ENCODE measurements around the gene TOM1L2. TPM values are rescaled to one million over a fixed set of nuclear protein-coding genes. Genes with fewer than 3 reads are reported as not detected.

TOM1L2 gene
- total RNA-seq, 1 experiment from 2014 or later = 32.0 TPM

DNA sequence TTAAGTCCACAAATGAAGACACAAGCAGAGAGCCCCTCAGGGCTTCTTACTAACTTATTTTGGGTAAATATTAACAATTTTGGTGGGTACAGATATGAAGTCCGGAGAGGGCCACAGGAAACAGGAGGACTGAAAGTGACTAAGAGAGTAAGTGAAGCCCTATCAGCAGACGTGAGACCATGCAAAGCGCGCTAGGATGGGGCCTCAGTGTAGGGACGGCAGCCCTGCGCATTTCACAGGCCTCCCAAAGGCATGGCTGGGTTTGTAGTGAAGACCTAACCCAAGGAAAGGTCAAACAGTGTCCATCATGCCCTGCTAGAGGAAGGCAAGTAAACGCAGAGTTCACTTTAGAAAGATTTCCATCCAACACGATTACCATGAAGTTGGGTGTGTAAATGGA is 75.5 kb downstream of the TOM1L2 start:
- Histone ChIP-seq H3K27me3 (replicated peaks) (no peaks in the 10 kb centered on the region), H3K9me3 (replicated peaks) (no peaks in the 10 kb centered on the region; the same call in 1 of the 2 replicates), H3K4me1 (replicated peaks) (peaks cover 17% of the 10 kb centered on the region), H3K36me3 (peaks cover 63% of the 10 kb centered on the region), H3K27ac (no peak overlapping the region), H3K4me3 (no peak overlapping the region)
- no peak for DNase-seq (ENCODE audit: low read depth in 1 of 2, low spot score in 2 of 2)

- no peak for DNase-seq (ENCODE audit: low read depth in 1 of 2, low spot score in 2 of 2)
- Histone ChIP-seq H3K4me3 (no peak overlapping the region), H3K4me1 (replicated peaks) (no peaks in the 10 kb centered on the region; the same call in none of the 2 replicates), H3K27me3 (replicated peaks) (no peaks in the 10 kb centered on the region), H3K9me3 (replicated peaks) (no peaks in the 10 kb centered on the region; the same call in 1 of the 2 replicates), H3K27ac (no peak overlapping the region), H3K36me3 (peaks cover 64% of the 10 kb centered on the region)
Observed at GRCh38 chr17:17893801-17894644, 78.2 kb downstream of the TOM1L2 start.

DNA sequence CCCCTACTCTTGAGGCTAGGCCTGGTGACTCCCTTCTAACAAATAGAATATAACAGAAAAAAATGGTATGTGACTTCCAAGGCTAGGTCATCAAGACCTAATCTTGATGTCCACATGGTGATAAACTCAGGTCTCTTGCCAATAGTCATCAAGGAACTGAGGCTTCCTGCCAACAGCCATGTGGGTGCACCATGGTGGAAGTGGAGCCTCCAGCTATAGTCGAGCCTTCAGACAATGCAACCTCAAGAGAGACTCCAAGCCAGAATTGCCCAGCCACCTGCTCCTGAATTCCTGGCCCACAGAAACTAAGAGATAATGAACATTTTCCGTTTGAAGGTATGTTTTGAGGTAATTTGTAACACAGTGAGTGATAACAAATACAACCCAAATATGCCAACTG is 79.5 kb downstream of the TOM1L2 start:
- no peaks in the 10 kb centered on the region for H3K27me3 ChIP-seq (replicated peaks)
- no peaks in the 10 kb centered on the region for H3K9me3 ChIP-seq (replicated peaks)
- no peak overlapping the region for H3K27ac ChIP-seq
- H3K36me3 ChIP-seq = peaks cover 57% of the 10 kb centered on the region
- no peaks in the 10 kb centered on the region; the same call in 1 of the 2 replicates for H3K4me1 ChIP-seq (replicated peaks)
- DNase-seq (ENCODE audit: low read depth in 1 of 2, low spot score in 2 of 2) = no peak
- H3K4me3 ChIP-seq = no peak overlapping the region

DNA sequence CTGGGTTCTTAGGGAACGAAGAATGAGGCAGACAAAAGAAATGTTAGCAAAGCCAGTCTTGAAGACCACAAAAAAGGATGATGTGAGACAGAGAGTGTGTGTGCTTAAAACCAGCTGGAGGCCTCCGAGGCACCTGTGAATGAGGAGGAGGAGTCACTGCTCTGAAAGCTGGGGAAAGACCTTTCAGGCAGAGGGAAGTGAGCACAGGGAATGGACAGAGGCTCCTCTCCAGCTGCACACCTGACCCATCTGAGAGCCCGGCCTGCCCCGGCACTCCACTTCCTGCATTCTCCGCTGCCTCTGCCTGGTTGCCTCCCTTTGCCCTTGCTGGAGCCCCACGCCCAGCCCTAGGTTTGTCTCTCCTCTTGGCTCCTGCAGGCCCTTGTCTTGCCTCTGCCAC is 80.2 kb downstream of the TOM1L2 start:
- H3K36me3 ChIP-seq = peaks cover 57% of the 10 kb centered on the region
- H3K27me3 ChIP-seq (replicated peaks) = no peaks in the 10 kb centered on the region
- H3K4me3 ChIP-seq = no peak overlapping the region
- H3K9me3 ChIP-seq (replicated peaks) = no peaks in the 10 kb centered on the region
- H3K27ac ChIP-seq = no peak overlapping the region
- DNase-seq (ENCODE audit: low read depth in 1 of 2, low spot score in 2 of 2) = no peak
- H3K4me1 ChIP-seq (replicated peaks) = no peaks in the 10 kb centered on the region; the same call in 1 of the 2 replicates

- peaks cover 53% of the 10 kb centered on the region for H3K36me3 ChIP-seq
- no peaks in the 10 kb centered on the region for H3K9me3 ChIP-seq (replicated peaks)
- H3K4me1 ChIP-seq (replicated peaks) = no peaks in the 10 kb centered on the region; the same call in 1 of the 2 replicates
- no peak overlapping the region for H3K27ac ChIP-seq
- peak; percentile 42 to 62 for DNase-seq (ENCODE audit: low read depth in 1 of 2, low spot score in 2 of 2)
- no peaks in the 10 kb centered on the region for H3K27me3 ChIP-seq (replicated peaks)
- H3K4me3 ChIP-seq = no peak overlapping the region
Observed at GRCh38 chr17:17890773-17891759, 81.1 kb downstream of the TOM1L2 start.

GRCh38 chr17:17889922-17890321 is 82.3 kb downstream of the TOM1L2 start:
- no peak for DNase-seq (ENCODE audit: low read depth in 1 of 2, low spot score in 2 of 2)
- H3K27me3 ChIP-seq (replicated peaks) = no peaks in the 10 kb centered on the region
- H3K27ac ChIP-seq = no peak overlapping the region
- no peaks in the 10 kb centered on the region; the same call in 1 of the 2 replicates for H3K4me1 ChIP-seq (replicated peaks)
- no peak overlapping the region for H3K4me3 ChIP-seq
- H3K36me3 ChIP-seq = peaks cover 46% of the 10 kb centered on the region
- H3K9me3 ChIP-seq (replicated peaks) = no peaks in the 10 kb centered on the region

DNA sequence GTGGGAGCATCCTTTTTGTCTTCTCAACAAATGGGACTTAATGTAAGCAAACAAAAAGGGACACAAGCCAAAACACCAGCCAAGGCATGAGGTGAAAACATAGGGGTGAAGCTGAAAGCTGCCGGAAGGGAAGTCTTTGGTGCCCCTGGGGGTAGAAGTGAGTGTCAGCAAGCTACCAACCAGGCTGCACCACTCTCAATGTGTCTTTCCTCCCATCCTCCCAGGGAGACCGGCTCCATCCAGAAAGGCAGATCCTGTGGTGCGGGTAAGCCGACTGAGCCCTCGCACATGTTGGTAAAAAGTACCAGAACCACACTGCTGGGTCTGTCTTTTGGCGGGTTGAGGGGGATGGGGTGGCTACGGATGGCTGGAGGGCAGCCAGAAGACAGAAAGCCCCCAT is 83.4 kb downstream of the TOM1L2 start:
- Histone ChIP-seq H3K27me3 (replicated peaks) (no peaks in the 10 kb centered on the region), H3K9me3 (replicated peaks) (no peaks in the 10 kb centered on the region), H3K36me3 (peaks cover 52% of the 10 kb centered on the region), H3K4me1 (replicated peaks) (no peaks in the 10 kb centered on the region; the same call in 1 of the 2 replicates), H3K27ac (no peak overlapping the region), H3K4me3 (no peak overlapping the region)
- no peak for DNase-seq (ENCODE audit: low read depth in 1 of 2, low spot score in 2 of 2)

DNA sequence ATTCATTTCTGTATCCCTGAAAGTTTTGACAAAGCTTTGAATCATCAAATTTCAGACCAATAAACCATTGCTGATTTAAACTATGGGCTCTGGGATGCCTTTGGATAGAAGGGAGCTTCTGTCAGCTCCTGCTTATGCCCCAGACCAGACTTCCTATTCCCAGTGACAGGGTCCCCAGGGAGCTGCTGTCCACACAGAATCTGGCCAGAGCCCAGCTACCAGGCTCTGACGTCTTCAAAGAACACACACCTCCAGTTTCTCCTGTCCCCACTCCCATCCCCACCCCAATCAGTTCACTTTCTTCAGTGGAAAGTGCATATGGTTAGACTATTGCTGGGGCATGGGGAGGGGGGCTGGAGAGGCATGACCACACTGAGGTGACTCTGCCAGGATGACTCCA is 83.8 kb downstream of the TOM1L2 start:
- no peak overlapping the region for H3K27ac ChIP-seq
- no peak overlapping the region for H3K4me3 ChIP-seq
- no peaks in the 10 kb centered on the region; the same call in 1 of the 2 replicates for H3K4me1 ChIP-seq (replicated peaks)
- no peak for DNase-seq (ENCODE audit: low read depth in 1 of 2, low spot score in 2 of 2)
- no peaks in the 10 kb centered on the region for H3K9me3 ChIP-seq (replicated peaks)
- H3K27me3 ChIP-seq (replicated peaks) = no peaks in the 10 kb centered on the region
- H3K36me3 ChIP-seq = peaks cover 56% of the 10 kb centered on the region

DNA sequence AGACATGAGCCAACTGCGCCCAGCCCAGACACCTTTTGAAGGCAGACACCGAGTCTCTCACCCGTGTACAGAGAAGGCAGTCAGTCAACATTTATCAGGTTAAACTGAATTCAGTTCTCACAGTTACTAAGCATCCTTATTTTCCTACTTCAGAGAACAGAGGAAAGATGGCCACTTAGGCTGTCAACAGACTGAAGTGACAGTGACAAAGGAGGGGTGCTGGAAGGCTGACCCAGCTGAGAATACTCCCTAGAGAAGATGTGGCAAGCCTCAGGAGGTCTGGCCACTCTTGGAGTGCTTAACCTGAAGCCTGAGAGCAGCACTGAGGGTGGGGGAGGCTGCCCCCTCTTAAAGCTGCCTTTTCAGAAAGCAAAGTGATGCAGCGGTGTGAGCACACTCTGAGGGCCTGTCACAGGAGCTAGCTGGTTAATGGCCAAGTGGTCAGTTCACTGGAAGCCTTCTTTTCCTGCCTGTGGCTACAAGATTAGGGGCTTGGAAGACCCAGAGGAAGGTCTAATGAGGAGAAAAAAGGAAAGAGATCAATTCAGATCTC is 84.4 kb downstream of the TOM1L2 start:
- Histone ChIP-seq H3K4me1 (replicated peaks) (no peaks in the 10 kb centered on the region; the same call in 1 of the 2 replicates), H3K4me3 (no peak overlapping the region), H3K27me3 (replicated peaks) (no peaks in the 10 kb centered on the region), H3K9me3 (replicated peaks) (no peaks in the 10 kb centered on the region), H3K27ac (no peak overlapping the region), H3K36me3 (peaks cover 55% of the 10 kb centered on the region)
- no peak for DNase-seq (ENCODE audit: low read depth in 1 of 2, low spot score in 2 of 2)

DNA sequence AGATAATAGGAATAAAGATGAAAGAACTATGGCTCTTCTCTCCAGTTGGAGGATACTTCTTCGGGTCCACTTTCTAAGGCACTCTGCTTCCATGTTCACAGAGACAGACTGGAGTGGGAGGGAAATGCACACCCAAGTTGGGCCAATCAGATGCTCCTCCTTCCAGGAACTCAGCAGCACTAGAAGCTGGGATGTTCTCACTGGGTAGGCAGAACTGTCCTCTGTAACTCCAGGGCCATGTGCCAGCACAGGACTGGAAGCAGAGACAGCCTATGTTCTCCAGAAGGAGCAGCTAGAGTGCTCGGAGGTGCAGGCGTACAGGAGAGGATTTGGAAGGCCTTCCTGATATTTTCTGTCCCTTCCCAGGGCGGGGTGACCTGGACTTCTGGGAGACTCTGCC is 85.5 kb downstream of the TOM1L2 start:
- H3K4me3 ChIP-seq = no peak overlapping the region
- no peak overlapping the region for H3K27ac ChIP-seq
- H3K9me3 ChIP-seq (replicated peaks) = no peaks in the 10 kb centered on the region
- peaks cover 62% of the 10 kb centered on the region for H3K36me3 ChIP-seq
- H3K27me3 ChIP-seq (replicated peaks) = no peaks in the 10 kb centered on the region
- no peaks in the 10 kb centered on the region; the same call in 1 of the 2 replicates for H3K4me1 ChIP-seq (replicated peaks)
- no peak for DNase-seq (ENCODE audit: low read depth in 1 of 2, low spot score in 2 of 2)

DNA sequence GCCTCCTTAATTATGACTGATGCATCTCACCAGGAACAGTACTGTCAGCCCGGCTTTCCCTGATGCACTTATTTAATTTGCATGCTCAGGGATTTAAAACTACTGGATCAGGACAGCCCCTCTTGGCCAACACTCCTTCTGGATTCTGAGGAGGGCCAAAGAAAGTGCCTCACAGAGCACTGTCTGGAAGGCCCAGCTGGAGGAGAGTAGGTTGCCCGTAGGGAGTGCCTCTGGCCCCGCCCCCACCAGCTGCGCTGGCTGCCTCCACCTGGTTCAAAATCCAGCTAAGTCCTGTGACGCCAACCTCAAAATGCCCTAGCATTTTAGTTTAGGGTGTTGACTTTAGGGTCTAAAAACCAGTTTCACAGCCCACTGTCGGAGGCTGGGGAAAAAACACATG is 86.0 kb downstream of the TOM1L2 start:
- Histone ChIP-seq H3K4me1 (replicated peaks) (no peaks in the 10 kb centered on the region; the same call in 1 of the 2 replicates), H3K36me3 (peaks cover 61% of the 10 kb centered on the region), H3K9me3 (replicated peaks) (no peaks in the 10 kb centered on the region)

DNA sequence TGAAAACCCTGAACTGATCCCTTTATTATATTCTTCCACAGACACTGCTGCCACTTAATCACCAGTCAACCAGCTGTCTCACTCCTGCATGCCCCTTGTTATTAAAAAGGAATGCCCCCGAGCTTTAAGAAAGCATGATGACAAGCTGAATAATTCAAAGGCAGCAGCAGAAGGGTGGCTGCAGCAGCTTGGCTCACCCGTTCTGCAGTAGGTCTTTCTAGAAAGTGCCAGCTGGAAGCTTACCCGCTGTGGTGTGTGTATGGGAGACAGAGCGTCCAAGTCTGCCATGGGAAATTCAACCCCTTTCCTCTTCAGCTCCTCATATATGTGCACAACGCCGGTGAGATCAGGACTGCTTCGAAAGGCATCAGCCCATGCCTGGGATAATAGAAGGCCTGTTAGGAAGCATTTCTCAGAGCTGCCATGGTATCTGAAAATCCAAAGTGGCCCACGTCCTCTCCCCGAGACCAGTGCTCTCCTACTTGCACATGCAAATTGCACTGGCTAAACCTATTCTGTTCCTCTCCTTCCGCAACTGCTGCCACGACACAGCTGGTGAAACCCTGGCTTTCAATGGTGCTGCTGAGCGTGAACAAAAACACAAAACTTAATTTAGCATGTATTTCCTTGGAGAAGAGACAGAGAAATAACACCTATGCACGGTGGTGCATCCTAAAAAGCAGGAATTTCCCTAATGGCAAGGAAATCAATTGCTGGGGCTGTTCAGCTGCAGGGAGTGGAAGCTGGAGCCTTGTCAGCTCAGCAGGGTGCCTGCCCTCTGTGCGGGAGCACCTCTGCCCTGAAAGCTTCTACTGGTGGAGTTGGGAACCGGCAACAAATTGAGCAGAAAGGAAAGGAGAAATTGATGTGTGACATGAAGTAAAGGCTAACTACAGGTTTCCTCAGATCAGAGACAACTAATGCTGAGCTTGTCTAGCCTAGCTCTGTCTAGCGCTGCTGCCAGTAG is 87.5 kb downstream of the TOM1L2 start:
- H3K9me3 ChIP-seq (replicated peaks) = no peaks in the 10 kb centered on the region
- H3K36me3 ChIP-seq = peaks cover 53% of the 10 kb centered on the region
- H3K4me3 ChIP-seq = no peak overlapping the region
- no peaks in the 10 kb centered on the region for H3K27me3 ChIP-seq (replicated peaks)
- no peak overlapping the region for H3K27ac ChIP-seq
- H3K4me1 ChIP-seq (replicated peaks) = no peaks in the 10 kb centered on the region; the same call in 1 of the 2 replicates
- no peak for DNase-seq (ENCODE audit: low read depth in 1 of 2, low spot score in 2 of 2)

More for the DNA sequence above, 86.0 kb downstream of the TOM1L2 start:
- H3K4me3 ChIP-seq = no peak overlapping the region
- DNase-seq (ENCODE audit: low read depth in 1 of 2, low spot score in 2 of 2) = no peak
- H3K27ac ChIP-seq = no peak overlapping the region
- no peaks in the 10 kb centered on the region for H3K27me3 ChIP-seq (replicated peaks)
